A673 (cell line): ENCODE results near the gene SEC23IP. TPM values are rescaled to one million over a fixed set of nuclear protein-coding genes. Genes with fewer than 3 reads are reported as not detected.

Experiments
- BruUV-seq: library from RNA; stranded (reverse); fragments of 400-500 nt; replicated peaks from 2 replicates; lab custom pipeline; 2021; lab: Mats Ljungman, UMichigan
- CTCF ChIA-PET: fragments of 300-600 bp; sonication (Branson Sonifier 250); formaldehyde crosslinking; loops from one replicate; lab custom pipeline; 2022; ENCODE audit warnings: antibody characterized with exemption; lab: Charles Lee
- POLR2A ChIA-PET: fragments of 300-600 bp; sonication (Branson Sonifier 250); formaldehyde crosslinking; loops from one replicate; lab custom pipeline; 2022; ENCODE audit warnings: antibody characterized with exemption; ENCODE audit not compliant: low non-redundant PET; lab: Charles Lee
- DNase-seq: peaks from one replicate; pipeline ENCODE4 v3.0.0-alpha.2; 2015; ENCODE audit warnings: low spot score
- H3K27ac ChIP-seq: fragments of 200-600 bp; sonication (generic); 2 replicates; pipeline ENCODE4 v1.5.1; 2016; ENCODE audit warnings: mixed run types, low read depth, mild to moderate bottlenecking, mixed read lengths, antibody characterized with exemption, low read length; ENCODE audit not compliant: poor library complexity, severe bottlenecking
- H3K27me3 ChIP-seq: fragments of 200-600 bp; sonication (generic); replicated peaks from 2 replicates; pipeline ENCODE4 v1.6.1; 2017; ENCODE audit warnings: mixed run types, low read depth, mild to moderate bottlenecking, mixed read lengths, antibody characterized with exemption, low read length; ENCODE audit not compliant: insufficient read depth, poor library complexity
- H3K36me3 ChIP-seq: fragments of 200-600 bp; sonication (generic); 2 replicates; pipeline ENCODE4 v1.6.1; 2016; ENCODE audit warnings: mixed run types, mild to moderate bottlenecking, mixed read lengths, antibody characterized with exemption, low read length; ENCODE audit not compliant: insufficient read depth, poor library complexity, severe bottlenecking
- H3K4me1 ChIP-seq: fragments of 200-600 bp; sonication (generic); 2 replicates; pipeline ENCODE4 v1.6.1; 2017; ENCODE audit warnings: mixed run types, mild to moderate bottlenecking, mixed read lengths, antibody characterized with exemption, low read length; ENCODE audit not compliant: insufficient read depth, poor library complexity, severe bottlenecking
- H3K4me3 ChIP-seq: fragments of 200-600 bp; sonication (generic); 2 replicates; pipeline ENCODE4 v1.5.1; 2016; ENCODE audit warnings: low read depth, mixed run types, mild to moderate bottlenecking, mixed read lengths, low read length; ENCODE audit not compliant: poor library complexity, severe bottlenecking
- H3K9me3 ChIP-seq: fragments of 200-600 bp; sonication (generic); 2 replicates; pipeline ENCODE4 v1.6.1; 2016; ENCODE audit warnings: mixed run types, low read depth, mild to moderate bottlenecking, mixed read lengths, antibody characterized with exemption, low read length; ENCODE audit not compliant: poor library complexity, severe bottlenecking
- CTCF ChIP-seq: fragments of 300-800, 200-600 bp; sonication (generic); conservative IDR thresholded peaks from 2 replicates; pipeline ENCODE4 v1.5.1; 2017; ENCODE audit warnings: low read depth, mild to moderate bottlenecking, antibody characterized with exemption, low read length, moderate library complexity, mixed read lengths
- EZH2 ChIP-seq: fragments of 200-600 bp; sonication (generic); IDR thresholded peaks from 2 replicates; pipeline ENCODE4 v1.6.1; 2017; ENCODE audit warnings: borderline replicate concordance, low read depth, mild to moderate bottlenecking, mixed read lengths, antibody characterized with exemption, low read length; ENCODE audit not compliant: poor library complexity, severe bottlenecking
- intact Hi-C: fragments of 100-400 bp; cut with micrococcal nuclease; formaldehyde crosslinking; loops from one replicate; pipeline ENCODE4 v1.10.0; 2022; ENCODE audit not compliant: unreplicated experiment
- microRNA-seq: library from miRNA; unstranded; fragments of <30 nt; microRNA quantifications from one replicate; pipeline ENCODE4 v1.2.0, GENCODE V29; 2021
- total RNA-seq: library from RNA; stranded (reverse); gene quantifications from 2 replicates; pipeline ENCODE4 v1.2.3, GENCODE V29; 2021

Gene SEC23IP
- total RNA-seq, 1 experiment from 2014 or later: 78.6 TPM

GRCh38 chr10:119989966-119990365 is 97.4 kb downstream of the SEC23IP start:
- no TSS peak for BruUV-seq
- CTCF ChIA-PET: no interaction called here
- no peak for DNase-seq
- no peaks in the 10 kb centered on the region for H3K9me3 ChIP-seq
- H3K27ac ChIP-seq: no peak overlapping the region
- no peak overlapping the region for H3K4me3 ChIP-seq
- no peaks in the 10 kb centered on the region for H3K4me1 ChIP-seq
- no peaks in the 10 kb centered on the region for H3K36me3 ChIP-seq
- peaks cover 36% of the 10 kb centered on the region for H3K27me3 ChIP-seq
- intact Hi-C loops: no loop called here
- POLR2A ChIA-PET: no interaction called here
- no peak for TF ChIP-seq CTCF
- TF ChIP-seq EZH2: no peak

GRCh38 chr10:119991066-119991465 is 98.5 kb downstream of the SEC23IP start:
- Histone ChIP-seq H3K36me3 (no peaks in the 10 kb centered on the region), H3K9me3 (no peaks in the 10 kb centered on the region), H3K27me3 (peaks cover 40% of the 10 kb centered on the region), H3K4me1 (no peaks in the 10 kb centered on the region), H3K4me3 (no peak overlapping the region), H3K27ac (no peak overlapping the region)
- intact Hi-C loops: no loop called here
- ChIA-PET POLR2A (no interaction called here), CTCF (no interaction called here)
- BruUV-seq: no TSS peak
- TF ChIP-seq EZH2: no peak
- TF ChIP-seq CTCF: no peak
- no peak for DNase-seq

- H3K4me1 ChIP-seq: no peaks in the 10 kb centered on the region
- TF ChIP-seq CTCF (no peak), EZH2 (no peak)
- CTCF ChIA-PET: no interaction called here
- intact Hi-C loops: no loop called here
- no peak for DNase-seq
- no peak overlapping the region for H3K4me3 ChIP-seq
- POLR2A ChIA-PET: interaction anchor here (0.7 kb wide), 1 partner anchor 257 kb away, joined by 3 read pairs; no protein-coding TSS in a partner anchor
- peaks cover 43% of the 10 kb centered on the region for H3K27me3 ChIP-seq
- H3K36me3 ChIP-seq: no peaks in the 10 kb centered on the region
- BruUV-seq: no TSS peak
- no peaks in the 10 kb centered on the region for H3K9me3 ChIP-seq
- H3K27ac ChIP-seq: no peak overlapping the region
Observed at GRCh38 chr10:119991816-119992215, 99.3 kb downstream of the SEC23IP start.

Small RNAs within 50 kb of the gene (microRNA-seq; reads per million reads assigned to microRNA genes)
- gene MIR4682: not detected

Other genes with a start within 250 kb of the SEC23IP start
- gene BAG3, start 241.3 kb upstream of the SEC23IP start, total RNA-seq: 56.5 and 57.6 TPM in 2 replicates
- 20.0 and 22.0 TPM in 2 replicates for gene INPP5F, start 166.7 kb upstream of the SEC23IP start, total RNA-seq
- 108 and 110 TPM in 2 replicates for gene MCMBP, start 19.9 kb upstream of the SEC23IP start, total RNA-seq